Brain microvascular endothelial cell (primary cell): ENCODE results near the gene GDI2.
"Not testable (repeated sequence)": the region's sequence is repeated elsewhere in the genome, so short reads cannot be mapped to it uniquely, and the experiment has no call there.

Experiments used
- DNase-seq: peaks from one replicate; pipeline ENCODE4 v3.0.0-alpha.2; 2020
- H3K27ac ChIP-seq: fragments of 250-450 bp; sonication (Bioruptor Pico); 2 replicates; pipeline ENCODE4 v1.5.1; 2020; ENCODE audit warnings: mild to moderate bottlenecking, moderate library complexity
- H3K27me3 ChIP-seq: fragments of 250-450 bp; sonication (Bioruptor Pico); replicated peaks from 2 replicates; pipeline ENCODE4 v1.5.1; 2020; ENCODE audit warnings: mild to moderate bottlenecking
- H3K36me3 ChIP-seq: fragments of 250-450 bp; sonication (Bioruptor Pico); replicated peaks from 2 replicates; pipeline ENCODE4 v1.5.1; 2020; ENCODE audit warnings: mild to moderate bottlenecking
- H3K4me3 ChIP-seq: 2 replicates; pipeline ENCODE4 v1.5.1; 2011; ENCODE audit warnings: low read depth, mild to moderate bottlenecking, control low read depth, low read length, moderate library complexity
- in situ Hi-C: cut with HindIII; loops from 2 replicates; pipeline ENCODE4 v1.10.0; 2017; ENCODE audit warnings: low sequenced_read_pairs, low pct_ligation_motif_present
- TF ChIP-seq, protein P1 (sequence below): IDR thresholded peaks from 2 replicates; pipeline ENCODE4 v1.5.1; 2011; ENCODE audit warnings: low read depth, mild to moderate bottlenecking, moderate library complexity, low read length, control low read depth, inconsistent platforms; ENCODE audit errors: missing control alignments

Gene GDI2

DNA sequence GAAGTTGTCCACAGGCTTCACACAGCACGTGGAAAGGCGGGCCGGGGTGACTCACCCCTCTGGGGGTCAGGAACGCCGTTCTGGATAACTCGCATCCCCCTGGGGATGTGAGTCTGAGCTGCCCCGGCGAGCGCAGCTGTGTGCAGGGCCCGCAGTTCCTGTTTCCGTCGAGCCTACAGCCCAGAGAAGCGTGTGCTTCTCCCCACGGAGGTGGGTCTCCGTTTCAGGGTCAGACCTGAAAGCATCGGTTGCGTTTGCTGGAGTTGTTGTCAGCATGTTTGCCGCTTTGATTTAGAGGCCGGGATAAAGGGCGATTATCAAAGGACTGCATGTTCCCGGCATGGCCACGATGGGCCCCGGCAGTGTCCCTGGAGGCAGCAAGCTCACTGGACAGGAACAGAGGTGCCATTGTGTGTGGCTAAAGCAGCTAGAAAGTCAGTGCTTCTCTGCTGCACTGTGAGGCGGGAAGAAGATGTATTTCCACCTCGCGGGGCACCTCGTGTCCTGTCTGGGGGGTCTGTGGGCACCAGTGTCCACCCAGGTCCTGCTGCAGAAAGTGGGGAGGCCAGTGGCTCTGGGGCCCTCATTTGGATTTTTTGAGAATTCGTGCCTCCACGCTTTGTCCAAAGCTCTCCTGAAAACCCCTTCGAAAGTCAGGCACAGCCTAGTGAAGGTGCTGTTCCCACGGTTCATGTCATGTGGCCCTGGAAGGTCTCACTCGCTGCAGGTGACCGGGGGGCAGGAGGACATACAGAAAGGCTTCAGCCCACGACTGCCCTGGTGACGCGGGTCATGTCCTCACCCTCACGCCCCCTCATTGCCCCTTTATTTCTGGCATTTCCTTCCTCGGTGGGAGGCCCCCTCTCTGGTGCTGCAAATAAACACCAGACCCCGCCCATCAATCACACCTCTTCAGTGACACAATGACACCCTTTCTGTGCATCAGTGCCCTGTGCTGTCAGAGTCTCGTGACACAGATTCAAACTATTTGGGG lies 27.4 kb upstream of the GDI2 start:
- peak overlapping the region; percentile 31 for H3K4me3 ChIP-seq
- no peak overlapping the region for H3K27ac ChIP-seq
- TF ChIP-seq, protein P1, sequence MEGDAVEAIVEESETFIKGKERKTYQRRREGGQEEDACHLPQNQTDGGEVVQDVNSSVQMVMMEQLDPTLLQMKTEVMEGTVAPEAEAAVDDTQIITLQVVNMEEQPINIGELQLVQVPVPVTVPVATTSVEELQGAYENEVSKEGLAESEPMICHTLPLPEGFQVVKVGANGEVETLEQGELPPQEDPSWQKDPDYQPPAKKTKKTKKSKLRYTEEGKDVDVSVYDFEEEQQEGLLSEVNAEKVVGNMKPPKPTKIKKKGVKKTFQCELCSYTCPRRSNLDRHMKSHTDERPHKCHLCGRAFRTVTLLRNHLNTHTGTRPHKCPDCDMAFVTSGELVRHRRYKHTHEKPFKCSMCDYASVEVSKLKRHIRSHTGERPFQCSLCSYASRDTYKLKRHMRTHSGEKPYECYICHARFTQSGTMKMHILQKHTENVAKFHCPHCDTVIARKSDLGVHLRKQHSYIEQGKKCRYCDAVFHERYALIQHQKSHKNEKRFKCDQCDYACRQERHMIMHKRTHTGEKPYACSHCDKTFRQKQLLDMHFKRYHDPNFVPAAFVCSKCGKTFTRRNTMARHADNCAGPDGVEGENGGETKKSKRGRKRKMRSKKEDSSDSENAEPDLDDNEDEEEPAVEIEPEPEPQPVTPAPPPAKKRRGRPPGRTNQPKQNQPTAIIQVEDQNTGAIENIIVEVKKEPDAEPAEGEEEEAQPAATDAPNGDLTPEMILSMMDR = no peak
- DNase-seq = peak; percentile 61
- in situ Hi-C loops = no loop called here
- no peaks in the 10 kb centered on the region for H3K36me3 ChIP-seq
- H3K27me3 ChIP-seq = no peaks in the 10 kb centered on the region

DNA sequence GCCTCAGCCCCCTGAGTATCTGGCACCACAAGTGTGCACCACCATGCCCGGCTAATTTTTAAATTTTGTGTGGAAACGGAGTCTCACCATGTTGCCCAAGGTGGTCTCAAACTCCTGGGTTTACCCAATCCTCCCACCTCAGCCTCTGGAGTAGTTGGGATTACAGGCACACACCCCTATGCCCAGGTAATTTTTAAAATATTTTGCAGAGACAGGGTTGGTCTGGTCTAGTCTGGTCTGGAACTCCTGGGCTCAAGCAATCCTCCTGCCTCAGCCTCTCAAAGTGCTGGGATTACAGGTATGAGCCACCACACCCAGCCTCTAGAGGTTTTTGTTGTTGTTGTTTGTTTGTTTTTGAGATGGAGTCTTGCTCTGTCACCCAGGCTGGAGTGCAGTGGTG lies 22.9 kb upstream of the GDI2 start:
- H3K36me3 ChIP-seq, H3K27me3 ChIP-seq, DNase-seq, H3K4me3 ChIP-seq, H3K27ac ChIP-seq, in situ Hi-C loops: not testable (repeated sequence)

DNA sequence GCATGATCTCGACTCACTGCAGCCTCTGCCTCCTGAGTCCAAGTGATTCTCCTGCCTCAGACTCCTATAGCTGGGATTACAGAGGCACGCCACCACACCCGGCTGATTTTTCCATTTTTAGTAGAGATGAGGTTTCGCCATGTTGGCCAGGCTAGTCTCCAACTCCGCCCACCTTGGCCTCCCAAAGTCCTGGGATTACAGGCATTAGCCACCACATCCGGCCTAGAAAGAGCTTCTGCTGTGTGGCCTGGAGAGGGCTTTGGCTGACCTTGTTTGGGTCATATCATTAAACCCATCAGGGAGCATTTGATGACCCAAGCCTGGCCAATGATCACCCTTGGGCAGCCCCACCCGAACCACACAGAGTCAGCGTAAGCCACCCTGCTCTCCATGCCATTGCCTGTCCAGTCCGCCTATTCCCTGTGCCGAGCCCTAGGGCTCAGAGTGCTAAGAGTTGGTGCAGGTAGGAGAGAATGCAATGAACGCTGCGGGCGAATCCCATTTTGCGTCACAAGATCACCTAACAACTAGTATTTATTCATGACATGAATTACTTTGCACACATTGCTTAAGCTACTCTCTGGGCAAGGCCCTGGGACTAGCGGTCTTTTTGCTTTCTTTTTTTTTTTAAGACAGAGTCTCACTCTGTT lies 22.3 kb upstream of the GDI2 start:
- no peak overlapping the region for H3K4me3 ChIP-seq
- H3K27ac ChIP-seq = no peak overlapping the region
- DNase-seq = no peak
- TF ChIP-seq, protein P1 = no peak
- H3K27me3 ChIP-seq = no peaks in the 10 kb centered on the region
- no peaks in the 10 kb centered on the region for H3K36me3 ChIP-seq
- in situ Hi-C loops = no loop called here

DNA sequence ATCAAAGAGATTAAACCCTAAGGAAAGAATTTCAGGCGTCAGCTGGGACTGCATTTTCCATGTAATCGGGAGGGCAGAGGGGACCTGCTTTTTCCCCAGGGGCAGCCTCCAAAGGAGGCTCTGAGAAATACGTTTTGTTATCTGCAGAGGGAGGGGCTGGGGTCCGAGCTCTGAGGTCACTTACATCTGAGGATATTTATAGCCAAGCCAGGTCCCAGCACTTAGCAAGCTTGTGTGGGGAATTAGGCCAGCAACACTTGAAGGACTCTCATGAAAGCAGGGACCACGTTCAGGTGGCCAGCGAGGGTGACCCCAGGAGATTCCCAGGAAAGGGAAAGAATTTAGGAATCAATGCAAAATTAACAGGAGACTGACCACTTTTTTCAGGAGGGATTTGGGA lies 20.6 kb upstream of the GDI2 start:
- H3K36me3 ChIP-seq = no peaks in the 10 kb centered on the region
- TF ChIP-seq, protein P1 = no peak
- H3K27ac ChIP-seq = no peak overlapping the region
- in situ Hi-C loops = no loop called here
- H3K27me3 ChIP-seq = no peaks in the 10 kb centered on the region
- no peak overlapping the region for H3K4me3 ChIP-seq
- DNase-seq = no peak

DNA sequence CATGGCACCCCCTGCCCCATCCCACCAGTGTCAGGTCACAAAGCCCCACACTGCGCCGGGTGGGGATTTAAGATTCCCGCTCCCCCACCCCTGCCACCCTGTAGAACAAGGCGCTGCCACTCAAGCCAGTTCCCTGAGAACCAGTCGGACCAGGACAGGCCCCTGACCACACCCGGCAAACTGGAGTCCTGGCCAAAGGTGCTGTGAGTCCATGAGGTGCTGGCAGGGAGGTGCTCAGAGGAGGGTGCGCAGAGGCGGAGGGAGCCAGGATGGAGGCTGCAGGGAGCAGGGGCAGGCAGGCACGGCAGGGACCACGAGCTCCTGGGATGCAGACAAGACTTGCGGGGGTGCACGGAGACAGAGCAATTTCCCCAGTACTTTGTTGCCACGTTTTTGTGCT lies 19.7 kb upstream of the GDI2 start:
- no peak for DNase-seq
- Histone ChIP-seq H3K36me3 (no peaks in the 10 kb centered on the region), H3K4me3 (no peak overlapping the region), H3K27ac (no peak overlapping the region), H3K27me3 (no peaks in the 10 kb centered on the region)
- TF ChIP-seq, protein P1 = no peak
- in situ Hi-C loops = no loop called here

DNA sequence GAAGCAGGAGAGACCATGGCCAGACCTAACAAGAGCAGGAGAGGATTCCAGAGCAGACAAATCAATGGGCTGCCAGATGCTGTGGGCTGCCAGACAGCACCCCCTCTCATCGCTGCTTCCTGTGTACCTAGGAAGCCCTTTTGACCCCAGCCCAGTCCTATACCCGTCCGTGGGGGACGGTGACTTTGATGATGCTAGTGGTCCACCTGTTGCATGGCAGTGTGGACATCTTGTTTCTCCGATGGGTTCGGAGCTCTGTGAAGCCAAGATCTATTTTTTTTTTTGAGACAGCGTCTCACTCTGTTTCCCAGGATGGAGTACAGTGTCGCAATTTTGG lies 18.2 kb upstream of the GDI2 start:
- in situ Hi-C loops = no loop called here
- no peak for DNase-seq
- no peak overlapping the region for H3K27ac ChIP-seq
- no peaks in the 10 kb centered on the region for H3K36me3 ChIP-seq
- no peak overlapping the region for H3K4me3 ChIP-seq
- no peaks in the 10 kb centered on the region for H3K27me3 ChIP-seq
- TF ChIP-seq, protein P1 = no peak
